NCI-H2227 treated with DMSO at 0.1 percent for 48 hours (cell line): ENCODE results near the gene PUSL1.

Source experiments
- DNase-seq: peaks from one replicate; lab custom pipeline; 2025; lab: John Stamatoyannopoulos, UW

PUSL1 gene

GRCh38 chr1:1325288-1326074 lies 17.1 kb downstream of the PUSL1 start:
- no peak for DNase-seq

GRCh38 chr1:1326075-1326605 lies 17.7 kb downstream of the PUSL1 start:
- DNase-seq = no peak

GRCh38 chr1:1327291-1327690 lies 18.9 kb downstream of the PUSL1 start:
- no peak for DNase-seq

GRCh38 chr1:1328254-1328653 lies 19.9 kb downstream of the PUSL1 start:
- no peak for DNase-seq

GRCh38 chr1:1329304-1330210 lies 21.2 kb downstream of the PUSL1 start:
- no peak for DNase-seq

- no peak for DNase-seq
These were observed 22.1 kb downstream of the PUSL1 start for GRCh38 chr1:1330366-1331067.

GRCh38 chr1:1331068-1331965 lies 22.9 kb downstream of the PUSL1 start, which contains the start of gene TAS1R3:
TAS1R3 (plus strand) TSS chr1:1331280; CDS start chr1:1331346, 66 bp downstream.
- no peak for DNase-seq

GRCh38 chr1:1332031-1332755 lies 23.8 kb downstream of the PUSL1 start:
- DNase-seq = no peak

GRCh38 chr1:1332774-1333480 lies 24.5 kb downstream of the PUSL1 start:
- DNase-seq = no peak

GRCh38 chr1:1333551-1334241 lies 25.3 kb downstream of the PUSL1 start:
- no peak for DNase-seq

- no peak for DNase-seq
These were observed 26.4 kb downstream of the PUSL1 start for GRCh38 chr1:1334835-1335234.

GRCh38 chr1:1335283-1335682 lies 26.9 kb downstream of the PUSL1 start:
- no peak for DNase-seq

GRCh38 chr1:1335792-1336248 lies 27.4 kb downstream of the PUSL1 start:
- DNase-seq = no peak

- no peak for DNase-seq
These were observed 28.0 kb downstream of the PUSL1 start for GRCh38 chr1:1336446-1336845.

- DNase-seq = no peak
These were observed 28.8 kb downstream of the PUSL1 start for GRCh38 chr1:1336931-1337792.

- no peak for DNase-seq
These were observed 29.4 kb downstream of the PUSL1 start for GRCh38 chr1:1337793-1338147.

GRCh38 chr1:1338278-1338677 lies 29.9 kb downstream of the PUSL1 start:
- DNase-seq = no peak

GRCh38 chr1:1340185-1340584 lies 31.8 kb downstream of the PUSL1 start:
- no peak for DNase-seq
